Mesothelial cell of epicardium (in vitro differentiated cells): ENCODE measurements around the gene MB21D2. TPM values are rescaled to one million over a fixed set of nuclear protein-coding genes. Genes with fewer than 3 reads are reported as not detected.

Experiments used
- DNase-seq, 2 experiments: peaks; one replicate each; pipeline ENCODE4 v3.0.0; 2021; ENCODE audit warnings: low spot score in 2 of 2; ENCODE audit not compliant: unreplicated experiment in 2 of 2
- H3K27ac Mint-ChIP-seq: 2 replicates; pipeline ENCODE4 v1.8.0; 2021; ENCODE audit warnings: mixed read lengths
- H3K27me3 Mint-ChIP-seq: 2 replicates; pipeline ENCODE4 v1.8.0; 2021; ENCODE audit warnings: low read depth, mixed read lengths
- H3K36me3 Mint-ChIP-seq: 2 replicates; pipeline ENCODE4 v1.8.0; 2021; ENCODE audit warnings: mixed read lengths
- H3K4me1 Mint-ChIP-seq: 2 replicates; pipeline ENCODE4 v1.8.0; 2021; ENCODE audit warnings: mixed read lengths
- H3K4me3 Mint-ChIP-seq: 2 replicates; pipeline ENCODE4 v1.8.0; 2021; ENCODE audit warnings: mild to moderate bottlenecking, moderate library complexity, mixed read lengths
- H3K9me3 Mint-ChIP-seq: 2 replicates; pipeline ENCODE4 v1.8.0; 2021; ENCODE audit warnings: mixed read lengths
- total RNA-seq: library from RNA; stranded (reverse); gene quantifications from 3 replicates; pipeline ENCODE4 v1.2.1, GENCODE V29; 2021
- TF ChIP-seq, protein P1 (sequence below): fragments of 200-600 bp; sonication (generic); IDR thresholded peaks from one replicate; pipeline ENCODE4 v1.5.0; 2021; ENCODE audit warnings: antibody characterized with exemption; ENCODE audit not compliant: unreplicated experiment

Gene MB21D2
- total RNA-seq, 1 donor from 2014 or later: 8.5 TPM

DNA sequence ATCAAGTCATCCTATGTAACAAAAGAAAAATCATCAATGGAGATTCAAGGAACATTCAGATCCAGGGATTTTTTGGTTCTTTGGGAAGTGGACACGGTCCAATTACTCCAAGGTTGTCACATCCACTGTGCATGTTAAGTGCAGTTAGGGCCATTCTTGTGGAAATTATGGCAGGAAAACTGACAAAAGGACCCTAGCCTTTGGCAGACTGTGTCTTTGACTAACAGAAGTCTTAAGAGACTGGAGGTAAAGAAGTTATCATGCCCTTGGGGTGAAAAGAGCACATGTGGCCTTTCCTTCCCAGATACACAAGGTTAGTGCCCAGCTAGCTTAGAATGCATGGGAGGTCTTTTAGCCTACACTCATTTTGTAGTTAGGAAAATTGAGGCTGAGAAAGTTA, 74.9 kb downstream of the MB21D2 start:
- H3K27ac Mint-ChIP-seq: no peak overlapping the region
- no peak for DNase-seq
- TF ChIP-seq, protein P1, sequence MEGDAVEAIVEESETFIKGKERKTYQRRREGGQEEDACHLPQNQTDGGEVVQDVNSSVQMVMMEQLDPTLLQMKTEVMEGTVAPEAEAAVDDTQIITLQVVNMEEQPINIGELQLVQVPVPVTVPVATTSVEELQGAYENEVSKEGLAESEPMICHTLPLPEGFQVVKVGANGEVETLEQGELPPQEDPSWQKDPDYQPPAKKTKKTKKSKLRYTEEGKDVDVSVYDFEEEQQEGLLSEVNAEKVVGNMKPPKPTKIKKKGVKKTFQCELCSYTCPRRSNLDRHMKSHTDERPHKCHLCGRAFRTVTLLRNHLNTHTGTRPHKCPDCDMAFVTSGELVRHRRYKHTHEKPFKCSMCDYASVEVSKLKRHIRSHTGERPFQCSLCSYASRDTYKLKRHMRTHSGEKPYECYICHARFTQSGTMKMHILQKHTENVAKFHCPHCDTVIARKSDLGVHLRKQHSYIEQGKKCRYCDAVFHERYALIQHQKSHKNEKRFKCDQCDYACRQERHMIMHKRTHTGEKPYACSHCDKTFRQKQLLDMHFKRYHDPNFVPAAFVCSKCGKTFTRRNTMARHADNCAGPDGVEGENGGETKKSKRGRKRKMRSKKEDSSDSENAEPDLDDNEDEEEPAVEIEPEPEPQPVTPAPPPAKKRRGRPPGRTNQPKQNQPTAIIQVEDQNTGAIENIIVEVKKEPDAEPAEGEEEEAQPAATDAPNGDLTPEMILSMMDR: no peak
- peaks cover 2% of the 10 kb centered on the region for H3K36me3 Mint-ChIP-seq
- H3K4me3 Mint-ChIP-seq: no peak overlapping the region
- H3K9me3 Mint-ChIP-seq: no peaks in the 10 kb centered on the region
- H3K27me3 Mint-ChIP-seq: no peaks in the 10 kb centered on the region
- peaks cover 22% of the 10 kb centered on the region for H3K4me1 Mint-ChIP-seq

GRCh38 chr3:192842138-192842537, 75.5 kb downstream of the MB21D2 start:
- no peaks in the 10 kb centered on the region for H3K27me3 Mint-ChIP-seq
- H3K4me1 Mint-ChIP-seq: peaks cover 16% of the 10 kb centered on the region
- no peak overlapping the region for H3K4me3 Mint-ChIP-seq
- no peak overlapping the region for H3K27ac Mint-ChIP-seq
- H3K36me3 Mint-ChIP-seq: peaks cover 2% of the 10 kb centered on the region
- TF ChIP-seq, protein P1: no peak
- no peak for DNase-seq
- no peaks in the 10 kb centered on the region for H3K9me3 Mint-ChIP-seq

DNA sequence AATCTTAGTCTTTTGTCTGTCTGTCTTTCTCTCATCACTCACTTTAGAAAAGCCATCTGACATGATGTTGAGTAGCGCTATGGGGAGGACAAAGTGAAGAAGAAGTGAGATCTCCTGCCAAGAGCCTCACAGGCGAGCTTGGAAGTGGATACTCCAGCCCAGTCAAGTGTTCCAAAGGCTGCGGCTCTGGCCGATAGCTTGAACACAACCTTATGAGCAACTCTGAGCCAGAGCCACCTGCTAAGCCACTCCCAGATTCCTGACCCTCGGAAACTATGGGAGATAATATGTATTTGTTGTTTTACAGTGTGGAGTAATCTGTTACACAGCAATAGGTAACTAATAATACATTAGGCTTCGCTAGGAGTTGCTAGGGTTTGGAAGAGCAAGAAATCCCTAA, 76.2 kb downstream of the MB21D2 start:
- no peak for DNase-seq
- TF ChIP-seq, protein P1: no peak
- H3K4me1 Mint-ChIP-seq: peaks cover 19% of the 10 kb centered on the region
- H3K9me3 Mint-ChIP-seq: no peaks in the 10 kb centered on the region
- no peaks in the 10 kb centered on the region for H3K27me3 Mint-ChIP-seq
- no peak overlapping the region for H3K27ac Mint-ChIP-seq
- no peak overlapping the region for H3K4me3 Mint-ChIP-seq
- H3K36me3 Mint-ChIP-seq: peaks cover 2% of the 10 kb centered on the region

DNA sequence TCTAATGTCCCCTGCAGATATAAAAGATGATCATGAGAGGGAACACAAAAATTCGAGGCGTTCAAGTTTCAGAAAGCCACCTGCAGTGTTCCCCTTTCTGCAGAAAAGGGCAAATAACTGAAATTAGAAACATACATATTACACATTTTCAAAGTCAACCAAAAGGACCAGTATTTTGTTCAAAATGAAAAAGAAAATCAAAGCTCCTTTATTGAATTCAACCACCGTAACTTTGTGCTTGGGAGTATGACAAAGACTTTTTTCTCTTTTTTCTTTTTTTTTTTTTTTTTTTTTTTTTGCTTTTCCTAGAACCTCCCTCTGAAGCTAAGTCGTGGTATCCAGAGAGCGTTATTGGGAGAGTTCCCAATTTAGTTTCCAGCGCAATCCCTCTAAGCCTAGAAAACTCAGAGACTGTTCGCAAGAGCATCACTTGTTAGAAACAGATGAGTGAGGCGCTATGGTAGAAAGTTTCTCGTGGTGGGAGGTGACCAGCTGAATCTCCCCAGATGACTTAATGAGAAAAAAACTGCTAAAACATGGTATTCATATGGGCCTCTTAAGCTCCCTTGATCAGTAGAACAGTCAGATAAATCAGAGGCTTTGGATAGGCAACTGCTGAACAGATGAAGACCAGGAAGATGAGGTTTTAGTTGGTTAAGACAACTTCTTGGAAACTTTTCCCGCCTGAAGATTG, 77.4 kb downstream of the MB21D2 start:
- no peaks in the 10 kb centered on the region for H3K9me3 Mint-ChIP-seq
- H3K4me3 Mint-ChIP-seq: no peak overlapping the region
- H3K36me3 Mint-ChIP-seq: peaks cover 2% of the 10 kb centered on the region
- H3K27ac Mint-ChIP-seq: no peak overlapping the region
- TF ChIP-seq, protein P1: no peak
- peaks cover 30% of the 10 kb centered on the region for H3K4me1 Mint-ChIP-seq
- no peak for DNase-seq
- no peaks in the 10 kb centered on the region for H3K27me3 Mint-ChIP-seq

- Mint-ChIP-seq H3K27me3 (no peaks in the 10 kb centered on the region), H3K27ac (peak overlapping the region; percentile 83), H3K4me3 (no peak overlapping the region), H3K9me3 (no peaks in the 10 kb centered on the region), H3K4me1 (peaks cover 46% of the 10 kb centered on the region), H3K36me3 (peaks cover 4% of the 10 kb centered on the region)
- TF ChIP-seq, protein P1: no peak
- no peak for DNase-seq
Observed at GRCh38 chr3:192835818-192836815, 81.5 kb downstream of the MB21D2 start.
